22Rv1 (cell line): Measurements from ENCODE around the gene PCDH8.

Experiments
- H3K27ac ChIP-seq: fragments of 450-650 bp; 2 replicates; pipeline ENCODE4 v1.5.1; 2017
- CTCF ChIP-seq: fragments of 450-650 bp; IDR thresholded peaks from 2 replicates; pipeline ENCODE4 v1.5.1; 2017; ENCODE audit warnings: mild to moderate bottlenecking
- ZFX ChIP-seq: fragments of 450-650 bp; IDR thresholded peaks from 2 replicates; pipeline ENCODE4 v1.6.1; 2017; ENCODE audit warnings: antibody characterized with exemption, borderline replicate concordance

Gene PCDH8

GRCh38 chr13:52800856-52801255 lies 47.6 kb downstream of the PCDH8 start:
- H3K27ac ChIP-seq: no peak overlapping the region
- TF ChIP-seq CTCF: no peak
- TF ChIP-seq ZFX: no peak

GRCh38 chr13:52798770-52799430 lies 49.5 kb downstream of the PCDH8 start:
- TF ChIP-seq CTCF: no peak
- TF ChIP-seq ZFX: no peak
- H3K27ac ChIP-seq: no peak overlapping the region

- no peak overlapping the region for H3K27ac ChIP-seq
- no peak for TF ChIP-seq CTCF
- TF ChIP-seq ZFX: no peak
Measured at GRCh38 chr13:52797176-52797575, 51.3 kb downstream of the PCDH8 start.

- H3K27ac ChIP-seq: no peak overlapping the region
- TF ChIP-seq ZFX: no peak
- TF ChIP-seq CTCF: no peak
Measured at GRCh38 chr13:52794589-52794988, 53.9 kb downstream of the PCDH8 start.

GRCh38 chr13:52793515-52794061 lies 54.9 kb downstream of the PCDH8 start:
- TF ChIP-seq ZFX (no peak), CTCF (no peak)
- H3K27ac ChIP-seq: no peak overlapping the region
